GM12865 (cell line): ENCODE results near the gene PUDP.
A peak's percentile ranks its signal among the peaks of the same experiment; 100 is the strongest.

Source experiments
- DNase-seq: peaks from one replicate; pipeline ENCODE4 v3.0.0; 2010; ENCODE audit warnings: low read depth
- H3K4me3 ChIP-seq: 2 replicates; pipeline ENCODE4 v1.5.1; 2011; ENCODE audit warnings: mild to moderate bottlenecking, low read depth, low read length, control low read depth
- CTCF ChIP-seq: IDR thresholded peaks from 2 replicates; pipeline ENCODE4 v1.5.1; 2011; ENCODE audit warnings: low read length, control low read depth, low read depth, inconsistent platforms; ENCODE audit not compliant: insufficient read depth; ENCODE audit errors: missing control alignments

The PUDP gene

GRCh38 chrX:7068939-7069367 is 79.0 kb downstream of the PUDP start:
- peak; percentile 21 for DNase-seq
- H3K4me3 ChIP-seq = no peak overlapping the region
- peak; percentile 30 for TF ChIP-seq CTCF

GRCh38 chrX:7067256-7067655 is 80.7 kb downstream of the PUDP start:
- H3K4me3 ChIP-seq = no peak overlapping the region
- TF ChIP-seq CTCF = no peak
- no peak for DNase-seq

- H3K4me3 ChIP-seq = no peak overlapping the region
- no peak for DNase-seq
- no peak for TF ChIP-seq CTCF
These were observed 82.5 kb downstream of the PUDP start for GRCh38 chrX:7065473-7065872.

GRCh38 chrX:7062903-7063302 is 85.0 kb downstream of the PUDP start:
- DNase-seq = no peak
- H3K4me3 ChIP-seq = no peak overlapping the region
- no peak for TF ChIP-seq CTCF

- TF ChIP-seq CTCF = no peak
- no peak for DNase-seq
- H3K4me3 ChIP-seq = no peak overlapping the region
These were observed 85.7 kb downstream of the PUDP start for GRCh38 chrX:7062276-7062675.

GRCh38 chrX:7061429-7061828 is 86.5 kb downstream of the PUDP start:
- H3K4me3 ChIP-seq = no peak overlapping the region
- TF ChIP-seq CTCF = no peak
- no peak for DNase-seq

- DNase-seq = no peak
- no peak for TF ChIP-seq CTCF
- no peak overlapping the region for H3K4me3 ChIP-seq
These were observed 87.5 kb downstream of the PUDP start for GRCh38 chrX:7060444-7060843.
